ENCODE data around the gene ELOA. TPM values are rescaled to one million over a fixed set of nuclear protein-coding genes. Genes with fewer than 3 reads are reported as not detected.

Gene ELOA
- total and polyA plus RNA-seq, 9 of the 15 experiments (the other 6 are each of a cell fraction or from before 2014, with no cell fraction given): 31.9 to 98.6 (median 61.3) TPM

DNA sequence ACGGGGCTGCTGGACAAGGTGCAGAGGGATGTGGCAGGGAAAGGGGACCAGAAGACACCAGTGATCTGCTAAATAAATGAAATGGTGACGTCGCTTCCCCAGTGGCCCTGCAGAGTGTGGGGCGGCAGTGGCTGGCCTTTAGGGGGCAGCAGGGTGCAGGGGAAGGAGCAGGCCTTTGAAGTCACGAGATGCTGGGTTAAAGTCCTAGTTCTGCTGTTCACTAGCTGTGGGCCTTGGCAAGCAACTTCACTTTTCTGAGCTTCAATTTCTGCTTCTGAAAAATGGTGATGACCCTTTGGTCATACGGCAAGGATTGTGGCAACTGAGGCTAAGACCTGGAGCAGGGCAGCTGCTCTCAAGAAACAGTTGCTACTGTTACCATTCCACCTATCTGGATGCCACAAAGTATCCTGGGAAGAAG lies 66.5 kb downstream of the ELOA start (continued):
- TF ChIP-seq, protein P1, sequence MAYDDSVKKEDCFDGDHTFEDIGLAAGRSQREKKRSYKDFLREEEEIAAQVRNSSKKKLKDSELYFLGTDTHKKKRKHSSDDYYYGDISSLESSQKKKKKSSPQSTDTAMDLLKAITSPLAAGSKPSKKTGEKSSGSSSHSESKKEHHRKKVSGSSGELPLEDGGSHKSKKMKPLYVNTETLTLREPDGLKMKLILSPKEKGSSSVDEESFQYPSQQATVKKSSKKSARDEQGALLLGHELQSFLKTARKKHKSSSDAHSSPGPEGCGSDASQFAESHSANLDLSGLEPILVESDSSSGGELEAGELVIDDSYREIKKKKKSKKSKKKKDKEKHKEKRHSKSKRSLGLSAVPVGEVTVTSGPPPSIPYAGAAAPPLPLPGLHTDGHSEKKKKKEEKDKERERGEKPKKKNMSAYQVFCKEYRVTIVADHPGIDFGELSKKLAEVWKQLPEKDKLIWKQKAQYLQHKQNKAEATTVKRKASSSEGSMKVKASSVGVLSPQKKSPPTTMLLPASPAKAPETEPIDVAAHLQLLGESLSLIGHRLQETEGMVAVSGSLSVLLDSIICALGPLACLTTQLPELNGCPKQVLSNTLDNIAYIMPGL (CRISPR knock-in tag; IDR thresholded peaks at IDR 0.05): no peak
- TF ChIP-seq XRCC5 (IDR thresholded peaks at IDR 0.05; ENCODE audit: low read depth, low read length): peak; percentile 96
- TF ChIP-seq ZSCAN32 (CRISPR knock-in tag; IDR thresholded peaks at IDR 0.05): no peak
- peak; percentile 80 for TF ChIP-seq TCF7L2 (IDR thresholded peaks at IDR 0.05; ENCODE audit: low read depth, low read length)
- no peak for TF ChIP-seq ZNF431 (CRISPR knock-in tag; IDR thresholded peaks at IDR 0.05)
- no peak for TF ChIP-seq KAT2B (IDR thresholded peaks at IDR 0.05; ENCODE audit: low read depth, low read length)
- TF ChIP-seq, protein P2, sequence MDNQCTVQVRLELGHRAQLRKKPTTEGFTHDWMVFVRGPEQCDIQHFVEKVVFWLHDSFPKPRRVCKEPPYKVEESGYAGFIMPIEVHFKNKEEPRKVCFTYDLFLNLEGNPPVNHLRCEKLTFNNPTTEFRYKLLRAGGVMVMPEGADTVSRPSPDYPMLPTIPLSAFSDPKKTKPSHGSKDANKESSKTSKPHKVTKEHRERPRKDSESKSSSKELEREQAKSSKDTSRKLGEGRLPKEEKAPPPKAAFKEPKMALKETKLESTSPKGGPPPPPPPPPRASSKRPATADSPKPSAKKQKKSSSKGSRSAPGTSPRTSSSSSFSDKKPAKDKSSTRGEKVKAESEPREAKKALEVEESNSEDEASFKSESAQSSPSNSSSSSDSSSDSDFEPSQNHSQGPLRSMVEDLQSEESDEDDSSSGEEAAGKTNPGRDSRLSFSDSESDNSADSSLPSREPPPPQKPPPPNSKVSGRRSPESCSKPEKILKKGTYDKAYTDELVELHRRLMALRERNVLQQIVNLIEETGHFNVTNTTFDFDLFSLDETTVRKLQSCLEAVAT (IDR thresholded peaks at IDR 0.05): no peak
- no peak for TF ChIP-seq ZNF184 (CRISPR knock-in tag; IDR thresholded peaks at IDR 0.05)
- TF ChIP-seq, protein P3, sequence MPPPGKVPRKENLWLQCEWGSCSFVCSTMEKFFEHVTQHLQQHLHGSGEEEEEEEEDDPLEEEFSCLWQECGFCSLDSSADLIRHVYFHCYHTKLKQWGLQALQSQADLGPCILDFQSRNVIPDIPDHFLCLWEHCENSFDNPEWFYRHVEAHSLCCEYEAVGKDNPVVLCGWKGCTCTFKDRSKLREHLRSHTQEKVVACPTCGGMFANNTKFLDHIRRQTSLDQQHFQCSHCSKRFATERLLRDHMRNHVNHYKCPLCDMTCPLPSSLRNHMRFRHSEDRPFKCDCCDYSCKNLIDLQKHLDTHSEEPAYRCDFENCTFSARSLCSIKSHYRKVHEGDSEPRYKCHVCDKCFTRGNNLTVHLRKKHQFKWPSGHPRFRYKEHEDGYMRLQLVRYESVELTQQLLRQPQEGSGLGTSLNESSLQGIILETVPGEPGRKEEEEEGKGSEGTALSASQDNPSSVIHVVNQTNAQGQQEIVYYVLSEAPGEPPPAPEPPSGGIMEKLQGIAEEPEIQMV (tag; conservative IDR thresholded peaks at IDR 0.05; ENCODE audit: low read depth): no peak
- TF ChIP-seq, protein P4, sequence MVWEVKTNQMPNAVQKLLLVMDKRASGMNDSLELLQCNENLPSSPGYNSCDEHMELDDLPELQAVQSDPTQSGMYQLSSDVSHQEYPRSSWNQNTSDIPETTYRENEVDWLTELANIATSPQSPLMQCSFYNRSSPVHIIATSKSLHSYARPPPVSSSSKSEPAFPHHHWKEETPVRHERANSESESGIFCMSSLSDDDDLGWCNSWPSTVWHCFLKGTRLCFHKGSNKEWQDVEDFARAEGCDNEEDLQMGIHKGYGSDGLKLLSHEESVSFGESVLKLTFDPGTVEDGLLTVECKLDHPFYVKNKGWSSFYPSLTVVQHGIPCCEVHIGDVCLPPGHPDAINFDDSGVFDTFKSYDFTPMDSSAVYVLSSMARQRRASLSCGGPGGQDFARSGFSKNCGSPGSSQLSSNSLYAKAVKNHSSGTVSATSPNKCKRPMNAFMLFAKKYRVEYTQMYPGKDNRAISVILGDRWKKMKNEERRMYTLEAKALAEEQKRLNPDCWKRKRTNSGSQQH (CRISPR knock-in tag; IDR thresholded peaks at IDR 0.05): no peak
- no peak for TF ChIP-seq GTF2A2 (tag; IDR thresholded peaks at IDR 0.05)
- no peak for TF ChIP-seq OTX1 (CRISPR knock-in tag; IDR thresholded peaks at IDR 0.05)
- TF ChIP-seq, protein P5, sequence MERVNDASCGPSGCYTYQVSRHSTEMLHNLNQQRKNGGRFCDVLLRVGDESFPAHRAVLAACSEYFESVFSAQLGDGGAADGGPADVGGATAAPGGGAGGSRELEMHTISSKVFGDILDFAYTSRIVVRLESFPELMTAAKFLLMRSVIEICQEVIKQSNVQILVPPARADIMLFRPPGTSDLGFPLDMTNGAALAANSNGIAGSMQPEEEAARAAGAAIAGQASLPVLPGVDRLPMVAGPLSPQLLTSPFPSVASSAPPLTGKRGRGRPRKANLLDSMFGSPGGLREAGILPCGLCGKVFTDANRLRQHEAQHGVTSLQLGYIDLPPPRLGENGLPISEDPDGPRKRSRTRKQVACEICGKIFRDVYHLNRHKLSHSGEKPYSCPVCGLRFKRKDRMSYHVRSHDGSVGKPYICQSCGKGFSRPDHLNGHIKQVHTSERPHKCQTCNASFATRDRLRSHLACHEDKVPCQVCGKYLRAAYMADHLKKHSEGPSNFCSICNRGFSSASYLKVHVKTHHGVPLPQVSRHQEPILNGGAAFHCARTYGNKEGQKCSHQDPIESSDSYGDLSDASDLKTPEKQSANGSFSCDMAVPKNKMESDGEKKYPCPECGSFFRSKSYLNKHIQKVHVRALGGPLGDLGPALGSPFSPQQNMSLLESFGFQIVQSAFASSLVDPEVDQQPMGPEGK (CRISPR knock-in tag; IDR thresholded peaks at IDR 0.05; ENCODE audit: borderline replicate concordance): no peak
- no peak for TF ChIP-seq HNRNPK (IDR thresholded peaks at IDR 0.05; ENCODE audit: low read depth, low read length, poor library complexity, severe bottlenecking)
- TF ChIP-seq, protein P6, sequence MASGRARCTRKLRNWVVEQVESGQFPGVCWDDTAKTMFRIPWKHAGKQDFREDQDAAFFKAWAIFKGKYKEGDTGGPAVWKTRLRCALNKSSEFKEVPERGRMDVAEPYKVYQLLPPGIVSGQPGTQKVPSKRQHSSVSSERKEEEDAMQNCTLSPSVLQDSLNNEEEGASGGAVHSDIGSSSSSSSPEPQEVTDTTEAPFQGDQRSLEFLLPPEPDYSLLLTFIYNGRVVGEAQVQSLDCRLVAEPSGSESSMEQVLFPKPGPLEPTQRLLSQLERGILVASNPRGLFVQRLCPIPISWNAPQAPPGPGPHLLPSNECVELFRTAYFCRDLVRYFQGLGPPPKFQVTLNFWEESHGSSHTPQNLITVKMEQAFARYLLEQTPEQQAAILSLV (tag; IDR thresholded peaks at IDR 0.05): no peak
- TF ChIP-seq NR1H2 (CRISPR knock-in tag; IDR thresholded peaks at IDR 0.05): no peak
- TF ChIP-seq NCOA6 (IDR thresholded peaks at IDR 0.05): no peak
- no peak for TF ChIP-seq CHD4 (IDR thresholded peaks at IDR 0.05; ENCODE audit: insufficient read depth, insufficient replicate concordance, low read depth, low read length, poor library complexity, severe bottlenecking)
- no peak for TF ChIP-seq SRSF3 (IDR thresholded peaks at IDR 0.05; ENCODE audit: insufficient read depth, low read length)

Data from K562 (cell line).